K562 (cell line): ENCODE measurements around the gene SCP2. TPM values are rescaled to one million over a fixed set of nuclear protein-coding genes. Genes with fewer than 3 reads are reported as not detected.

Experiments
- CAMTA2 ChIP-seq: fragments of 250-450 bp; sonication (Bioruptor Pico); conservative IDR thresholded peaks from 2 replicates; pipeline ENCODE4 v1.5.1; 2022
- DMBX1 ChIP-seq: fragments of 250-450 bp; sonication (Bioruptor Pico); IDR thresholded peaks from 2 replicates; pipeline ENCODE4 v1.8.0; 2022; ENCODE audit warnings: inconsistent platforms, mild to moderate bottlenecking, moderate library complexity, borderline replicate concordance
- NCOA2 ChIP-seq, 2 experiments: fragments of 450-650 bp; IDR thresholded peaks; 2 replicates each; pipeline ENCODE4 v1.6.1; 2018; ENCODE audit warnings: mild to moderate bottlenecking in 2 of 2, moderate library complexity in 1 of 2; ENCODE audit not compliant: partially characterized antibody in 2 of 2
- NFYB ChIP-seq: IDR thresholded peaks from 2 replicates; pipeline ENCODE4 v1.6.1; 2011; ENCODE audit warnings: mild to moderate bottlenecking, moderate library complexity; ENCODE audit not compliant: insufficient read length; ENCODE audit errors: extremely low read depth
- ZNF224 ChIP-seq: sonication (generic); formaldehyde crosslinking; IDR thresholded peaks from 2 replicates; pipeline ENCODE4 v1.8.0; 2022; ENCODE audit warnings: mild to moderate bottlenecking, missing genetic modification reagents
- ZNF347 ChIP-seq: fragments of 450-650 bp; formaldehyde crosslinking; IDR thresholded peaks from 2 replicates; pipeline ENCODE4 v1.4.0; 2020; ENCODE audit warnings: low read depth, mild to moderate bottlenecking, moderate library complexity
- ZNF583 ChIP-seq: fragments of 250-450 bp; sonication (Bioruptor Pico); IDR thresholded peaks from 2 replicates; pipeline ENCODE4 v1.4.0; 2020
- polyA plus RNA-seq, 8 experiments: library from polyadenylated mRNA; depleted of rRNA in 4 of 8; stranded (reverse) in 5 of 8; unstranded in 3 of 8; fragments of >200 nt; fragmentation: Nextera tagmentation in 2 of 8; fragmentation: Illumina TruSeq in 1 of 8; extraction: Ambion mirVana in 2 of 8; extraction: Trizol in 1 of 8; gene quantifications; 2 replicates each; pipeline versions ENCODE4 v1.2.1 to v1.2.3, GENCODE V29; 2011 to 2014; ENCODE audit warnings: inconsistent platforms in 1 of 8, missing spikeins in 1 of 8
- total RNA-seq, 7 experiments: library from RNA; depleted of rRNA in 6 of 7; stranded (reverse); fragments of >200 nt in 6 of 7; fragmentation: Illumina TruSeq in 2 of 7; extraction: Trizol in 2 of 7; gene quantifications; 2 replicates each; pipeline versions ENCODE4 v1.2.1 to v1.2.3, GENCODE V29; 2011 to 2021; ENCODE audit warnings: low replicate concordance in 1 of 7
- TF ChIP-seq, protein P1 (sequence below): fragments of 450-650 bp; IDR thresholded peaks from 2 replicates; pipeline ENCODE4 v1.6.1; 2016; ENCODE audit warnings: mild to moderate bottlenecking, moderate library complexity
- TF ChIP-seq, protein P2 (sequence below): fragments of 250-450 bp; sonication (Bioruptor Pico); IDR thresholded peaks from 2 replicates; pipeline ENCODE4 v1.8.0; 2021; ENCODE audit warnings: moderate library complexity, mild to moderate bottlenecking, inconsistent platforms
- TF ChIP-seq, protein P3 (sequence below): IDR thresholded peaks from 2 replicates; pipeline ENCODE4 v1.6.1; 2016; ENCODE audit warnings: missing genetic modification characterization, missing compliant biosample characterization
- TF ChIP-seq, protein P4 (sequence below): fragments of 250-450 bp; sonication (Bioruptor Pico); IDR thresholded peaks from 2 replicates; pipeline ENCODE4 v1.5.0; 2021

SCP2 gene
- total and polyA plus RNA-seq, 9 of the 15 experiments (the other 6 are each of a cell fraction or from before 2014, with no cell fraction given) = 63.8 to 258 (median 106) TPM

DNA sequence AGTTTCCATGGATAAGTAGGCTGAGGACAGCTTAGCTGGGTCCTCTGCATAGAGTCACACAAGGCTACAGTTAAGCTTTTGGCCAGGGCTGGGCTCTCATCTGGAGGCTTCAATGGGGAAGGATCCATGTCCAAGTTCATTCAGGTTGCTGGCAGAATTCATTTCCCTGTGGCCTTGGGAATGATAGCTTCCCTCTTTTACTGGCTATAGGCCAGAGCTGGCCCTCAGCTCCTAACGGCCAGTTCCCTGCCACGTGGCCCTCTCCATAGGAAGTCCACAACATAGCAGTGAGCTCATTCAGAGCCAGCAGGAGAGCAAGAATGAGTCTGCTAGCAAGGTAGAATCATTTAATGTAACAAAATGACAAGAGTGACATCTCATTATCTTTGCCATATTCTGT, 119.9 kb downstream of the SCP2 start (continued):
- TF ChIP-seq, protein P1, sequence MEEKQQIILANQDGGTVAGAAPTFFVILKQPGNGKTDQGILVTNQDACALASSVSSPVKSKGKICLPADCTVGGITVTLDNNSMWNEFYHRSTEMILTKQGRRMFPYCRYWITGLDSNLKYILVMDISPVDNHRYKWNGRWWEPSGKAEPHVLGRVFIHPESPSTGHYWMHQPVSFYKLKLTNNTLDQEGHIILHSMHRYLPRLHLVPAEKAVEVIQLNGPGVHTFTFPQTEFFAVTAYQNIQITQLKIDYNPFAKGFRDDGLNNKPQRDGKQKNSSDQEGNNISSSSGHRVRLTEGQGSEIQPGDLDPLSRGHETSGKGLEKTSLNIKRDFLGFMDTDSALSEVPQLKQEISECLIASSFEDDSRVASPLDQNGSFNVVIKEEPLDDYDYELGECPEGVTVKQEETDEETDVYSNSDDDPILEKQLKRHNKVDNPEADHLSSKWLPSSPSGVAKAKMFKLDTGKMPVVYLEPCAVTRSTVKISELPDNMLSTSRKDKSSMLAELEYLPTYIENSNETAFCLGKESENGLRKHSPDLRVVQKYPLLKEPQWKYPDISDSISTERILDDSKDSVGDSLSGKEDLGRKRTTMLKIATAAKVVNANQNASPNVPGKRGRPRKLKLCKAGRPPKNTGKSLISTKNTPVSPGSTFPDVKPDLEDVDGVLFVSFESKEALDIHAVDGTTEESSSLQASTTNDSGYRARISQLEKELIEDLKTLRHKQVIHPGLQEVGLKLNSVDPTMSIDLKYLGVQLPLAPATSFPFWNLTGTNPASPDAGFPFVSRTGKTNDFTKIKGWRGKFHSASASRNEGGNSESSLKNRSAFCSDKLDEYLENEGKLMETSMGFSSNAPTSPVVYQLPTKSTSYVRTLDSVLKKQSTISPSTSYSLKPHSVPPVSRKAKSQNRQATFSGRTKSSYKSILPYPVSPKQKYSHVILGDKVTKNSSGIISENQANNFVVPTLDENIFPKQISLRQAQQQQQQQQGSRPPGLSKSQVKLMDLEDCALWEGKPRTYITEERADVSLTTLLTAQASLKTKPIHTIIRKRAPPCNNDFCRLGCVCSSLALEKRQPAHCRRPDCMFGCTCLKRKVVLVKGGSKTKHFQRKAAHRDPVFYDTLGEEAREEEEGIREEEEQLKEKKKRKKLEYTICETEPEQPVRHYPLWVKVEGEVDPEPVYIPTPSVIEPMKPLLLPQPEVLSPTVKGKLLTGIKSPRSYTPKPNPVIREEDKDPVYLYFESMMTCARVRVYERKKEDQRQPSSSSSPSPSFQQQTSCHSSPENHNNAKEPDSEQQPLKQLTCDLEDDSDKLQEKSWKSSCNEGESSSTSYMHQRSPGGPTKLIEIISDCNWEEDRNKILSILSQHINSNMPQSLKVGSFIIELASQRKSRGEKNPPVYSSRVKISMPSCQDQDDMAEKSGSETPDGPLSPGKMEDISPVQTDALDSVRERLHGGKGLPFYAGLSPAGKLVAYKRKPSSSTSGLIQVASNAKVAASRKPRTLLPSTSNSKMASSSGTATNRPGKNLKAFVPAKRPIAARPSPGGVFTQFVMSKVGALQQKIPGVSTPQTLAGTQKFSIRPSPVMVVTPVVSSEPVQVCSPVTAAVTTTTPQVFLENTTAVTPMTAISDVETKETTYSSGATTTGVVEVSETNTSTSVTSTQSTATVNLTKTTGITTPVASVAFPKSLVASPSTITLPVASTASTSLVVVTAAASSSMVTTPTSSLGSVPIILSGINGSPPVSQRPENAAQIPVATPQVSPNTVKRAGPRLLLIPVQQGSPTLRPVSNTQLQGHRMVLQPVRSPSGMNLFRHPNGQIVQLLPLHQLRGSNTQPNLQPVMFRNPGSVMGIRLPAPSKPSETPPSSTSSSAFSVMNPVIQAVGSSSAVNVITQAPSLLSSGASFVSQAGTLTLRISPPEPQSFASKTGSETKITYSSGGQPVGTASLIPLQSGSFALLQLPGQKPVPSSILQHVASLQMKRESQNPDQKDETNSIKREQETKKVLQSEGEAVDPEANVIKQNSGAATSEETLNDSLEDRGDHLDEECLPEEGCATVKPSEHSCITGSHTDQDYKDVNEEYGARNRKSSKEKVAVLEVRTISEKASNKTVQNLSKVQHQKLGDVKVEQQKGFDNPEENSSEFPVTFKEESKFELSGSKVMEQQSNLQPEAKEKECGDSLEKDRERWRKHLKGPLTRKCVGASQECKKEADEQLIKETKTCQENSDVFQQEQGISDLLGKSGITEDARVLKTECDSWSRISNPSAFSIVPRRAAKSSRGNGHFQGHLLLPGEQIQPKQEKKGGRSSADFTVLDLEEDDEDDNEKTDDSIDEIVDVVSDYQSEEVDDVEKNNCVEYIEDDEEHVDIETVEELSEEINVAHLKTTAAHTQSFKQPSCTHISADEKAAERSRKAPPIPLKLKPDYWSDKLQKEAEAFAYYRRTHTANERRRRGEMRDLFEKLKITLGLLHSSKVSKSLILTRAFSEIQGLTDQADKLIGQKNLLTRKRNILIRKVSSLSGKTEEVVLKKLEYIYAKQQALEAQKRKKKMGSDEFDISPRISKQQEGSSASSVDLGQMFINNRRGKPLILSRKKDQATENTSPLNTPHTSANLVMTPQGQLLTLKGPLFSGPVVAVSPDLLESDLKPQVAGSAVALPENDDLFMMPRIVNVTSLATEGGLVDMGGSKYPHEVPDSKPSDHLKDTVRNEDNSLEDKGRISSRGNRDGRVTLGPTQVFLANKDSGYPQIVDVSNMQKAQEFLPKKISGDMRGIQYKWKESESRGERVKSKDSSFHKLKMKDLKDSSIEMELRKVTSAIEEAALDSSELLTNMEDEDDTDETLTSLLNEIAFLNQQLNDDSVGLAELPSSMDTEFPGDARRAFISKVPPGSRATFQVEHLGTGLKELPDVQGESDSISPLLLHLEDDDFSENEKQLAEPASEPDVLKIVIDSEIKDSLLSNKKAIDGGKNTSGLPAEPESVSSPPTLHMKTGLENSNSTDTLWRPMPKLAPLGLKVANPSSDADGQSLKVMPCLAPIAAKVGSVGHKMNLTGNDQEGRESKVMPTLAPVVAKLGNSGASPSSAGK = peak; percentile 65
- TF ChIP-seq NFYB (no peak), DMBX1 (CRISPR knock-in tag) (peak; percentile 66; the same call in 1 of the 2 replicates), NCOA2 (IDR thresholded peaks at IDR 0.05; ENCODE audit: partially characterized antibody in 2 of 2) (no peak), ZNF583 (0 out of 2 replicates have a peak, but pooled peaks have one; percentile 62), CAMTA2 (no peak), ZNF347 (CRISPR knock-in tag) (no peak), ZNF224 (CRISPR knock-in tag) (no peak)
- TF ChIP-seq, protein P2, sequence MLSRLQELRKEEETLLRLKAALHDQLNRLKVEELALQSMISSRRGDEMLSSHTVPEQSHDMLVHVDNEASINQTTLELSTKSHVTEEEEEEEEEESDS (CRISPR knock-in tag) = no peak
- TF ChIP-seq, protein P3, sequence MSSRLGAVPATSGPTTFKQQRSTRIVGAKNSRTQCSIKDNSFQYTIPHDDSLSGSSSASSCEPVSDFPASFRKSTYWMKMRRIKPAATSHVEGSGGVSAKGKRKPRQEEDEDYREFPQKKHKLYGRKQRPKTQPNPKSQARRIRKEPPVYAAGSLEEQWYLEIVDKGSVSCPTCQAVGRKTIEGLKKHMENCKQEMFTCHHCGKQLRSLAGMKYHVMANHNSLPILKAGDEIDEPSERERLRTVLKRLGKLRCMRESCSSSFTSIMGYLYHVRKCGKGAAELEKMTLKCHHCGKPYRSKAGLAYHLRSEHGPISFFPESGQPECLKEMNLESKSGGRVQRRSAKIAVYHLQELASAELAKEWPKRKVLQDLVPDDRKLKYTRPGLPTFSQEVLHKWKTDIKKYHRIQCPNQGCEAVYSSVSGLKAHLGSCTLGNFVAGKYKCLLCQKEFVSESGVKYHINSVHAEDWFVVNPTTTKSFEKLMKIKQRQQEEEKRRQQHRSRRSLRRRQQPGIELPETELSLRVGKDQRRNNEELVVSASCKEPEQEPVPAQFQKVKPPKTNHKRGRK = no peak
- TF ChIP-seq, protein P4, sequence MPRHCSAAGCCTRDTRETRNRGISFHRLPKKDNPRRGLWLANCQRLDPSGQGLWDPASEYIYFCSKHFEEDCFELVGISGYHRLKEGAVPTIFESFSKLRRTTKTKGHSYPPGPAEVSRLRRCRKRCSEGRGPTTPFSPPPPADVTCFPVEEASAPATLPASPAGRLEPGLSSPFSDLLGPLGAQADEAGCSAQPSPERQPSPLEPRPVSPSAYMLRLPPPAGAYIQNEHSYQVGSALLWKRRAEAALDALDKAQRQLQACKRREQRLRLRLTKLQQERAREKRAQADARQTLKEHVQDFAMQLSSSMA (CRISPR knock-in tag) = no peak
